Heart left ventricle (tissue), 13 donors: ENCODE measurements around the gene ACSL6.

Source experiments
- POLR2A ChIP-seq, 2 donors: fragments of 450-650 bp; IDR thresholded peaks; one replicate each; pipeline ENCODE4 v1.6.1; 2017; ENCODE audit warnings: antibody characterized with exemption in 2 of 2, mild to moderate bottlenecking in 2 of 2, moderate library complexity in 2 of 2
- TF ChIP-seq, protein P1 (sequence below), 12 donors: fragments of 200-600 bp; sonication (generic) in 4 of 12; IDR thresholded peaks; one replicate each; pipeline versions ENCODE4 v1.5.0 to v1.8.0; 2018 to 2022; ENCODE audit warnings: antibody characterized with exemption in 12 of 12, mild to moderate bottlenecking in 5 of 12
- donor health status: ischemic (EF 13 %, LVEDD 7.1; RV severe dilation, severe dysfunction).
- donor health status: DM: no; HTN: yes; CAD: no.
- donor health status: DM: no; HTN: no; CAD: no.
- donor health status: ischemic (EF 25% LVEDD 6.9; RV normal size, moderate dysfunction).
- donor health status: ischemic (EF 25% LVEDD 5.7; RV mildly dilated, moderate dysfunction).
- donor health status: ischemic (EF 35%, LVEDD 5.7; RV mildly dilated, moderate dysfunction).
- donor health status: nonischemic (EF 11% LVEDD 7.7; RV severe dilation, severe dysfunction).
- donor health status: DM: yes; HTN: yes; CAD: no.
- donor health status: PGD.
- donor health status: ischemic (EF 29% LVEDD 5.4; RV normal size, mild dysfunction).
- donor health status: nonischemic (EF 23%, LVEDD 6.1; RV moderate dilation, normal function).

DNA sequence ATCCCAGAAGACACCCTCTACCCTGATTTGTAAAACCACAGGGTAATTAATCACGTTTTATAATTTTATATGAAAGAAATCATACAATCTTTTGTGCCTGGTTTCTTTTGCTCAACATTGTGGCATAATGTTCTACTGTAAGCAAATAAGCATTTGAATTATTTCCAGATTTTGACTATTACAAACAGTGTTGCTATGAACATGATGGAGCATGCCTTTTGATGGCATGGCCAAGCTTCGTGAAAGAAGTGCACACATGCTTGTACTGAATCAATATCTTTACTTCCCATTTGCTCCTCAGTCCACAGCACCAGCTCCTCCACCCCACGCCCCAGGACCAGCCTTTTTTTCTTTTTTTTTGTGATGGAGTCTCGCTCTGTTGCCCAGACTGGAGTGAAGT lies 29.9 kb downstream of the ACSL6 start:
- TF ChIP-seq, protein P1, sequence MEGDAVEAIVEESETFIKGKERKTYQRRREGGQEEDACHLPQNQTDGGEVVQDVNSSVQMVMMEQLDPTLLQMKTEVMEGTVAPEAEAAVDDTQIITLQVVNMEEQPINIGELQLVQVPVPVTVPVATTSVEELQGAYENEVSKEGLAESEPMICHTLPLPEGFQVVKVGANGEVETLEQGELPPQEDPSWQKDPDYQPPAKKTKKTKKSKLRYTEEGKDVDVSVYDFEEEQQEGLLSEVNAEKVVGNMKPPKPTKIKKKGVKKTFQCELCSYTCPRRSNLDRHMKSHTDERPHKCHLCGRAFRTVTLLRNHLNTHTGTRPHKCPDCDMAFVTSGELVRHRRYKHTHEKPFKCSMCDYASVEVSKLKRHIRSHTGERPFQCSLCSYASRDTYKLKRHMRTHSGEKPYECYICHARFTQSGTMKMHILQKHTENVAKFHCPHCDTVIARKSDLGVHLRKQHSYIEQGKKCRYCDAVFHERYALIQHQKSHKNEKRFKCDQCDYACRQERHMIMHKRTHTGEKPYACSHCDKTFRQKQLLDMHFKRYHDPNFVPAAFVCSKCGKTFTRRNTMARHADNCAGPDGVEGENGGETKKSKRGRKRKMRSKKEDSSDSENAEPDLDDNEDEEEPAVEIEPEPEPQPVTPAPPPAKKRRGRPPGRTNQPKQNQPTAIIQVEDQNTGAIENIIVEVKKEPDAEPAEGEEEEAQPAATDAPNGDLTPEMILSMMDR (IDR thresholded peaks at IDR 0.05) = no peak
- TF ChIP-seq POLR2A (IDR thresholded peaks at IDR 0.05) = no peak
